GM23338 (cell line): ENCODE data around the gene OBI1. TPM values are rescaled to one million over a fixed set of nuclear protein-coding genes. Genes with fewer than 3 reads are reported as not detected.

Source experiments
- ATAC-seq: fragments of 200-7000 bp; cut with Tn5 transposase; 3 replicates; pipeline ENCODE4 v1.9.1; 2020
- DNase-seq: peaks from one replicate; pipeline ENCODE4 v3.0.0-alpha.2; 2015; ENCODE audit warnings: low spot score
- H2AFZ ChIP-seq: fragments of 200-600 bp; sonication (generic); 2 replicates; pipeline ENCODE4 v1.8.0; 2016; ENCODE audit warnings: antibody characterized with exemption, mild to moderate bottlenecking, moderate library complexity
- H3F3A ChIP-seq: fragments of 200-600 bp; sonication (generic); replicated peaks from 2 replicates; pipeline ENCODE4 v1.8.0; 2017; ENCODE audit warnings: antibody characterized with exemption, mixed run types, low read depth
- H3K27ac ChIP-seq: fragments of 200-600 bp; sonication (generic); 2 replicates; pipeline ENCODE4 v1.6.1; 2016; ENCODE audit warnings: low read depth
- H3K27me3 ChIP-seq: fragments of 200-600 bp; sonication (generic); 2 replicates; pipeline ENCODE4 v1.8.0; 2016; ENCODE audit warnings: mild to moderate bottlenecking, mixed run types, moderate library complexity; ENCODE audit not compliant: insufficient read depth
- H3K36me3 ChIP-seq: fragments of 200-600 bp; sonication (generic); 2 replicates; pipeline ENCODE4 v1.8.0; 2016; ENCODE audit warnings: mild to moderate bottlenecking; ENCODE audit not compliant: insufficient read depth
- H3K4me1 ChIP-seq: fragments of 200-600 bp; sonication (generic); 2 replicates; pipeline ENCODE4 v1.8.0; 2016; ENCODE audit warnings: mild to moderate bottlenecking, moderate library complexity; ENCODE audit not compliant: insufficient read depth
- H3K4me2 ChIP-seq: fragments of 200-600 bp; sonication (generic); 2 replicates; pipeline ENCODE4 v1.7.1; 2017; ENCODE audit warnings: mixed run types
- H3K4me3 ChIP-seq: fragments of 200-600 bp; sonication (generic); 2 replicates; pipeline ENCODE4 v1.6.1; 2016; ENCODE audit warnings: mixed run types
- H3K79me2 ChIP-seq: fragments of 200-600 bp; sonication (generic); replicated peaks from 2 replicates; pipeline ENCODE4 v1.8.0; 2017; ENCODE audit warnings: mild to moderate bottlenecking; ENCODE audit not compliant: insufficient read depth
- H3K9me2 ChIP-seq: fragments of 200-600 bp; sonication (generic); 2 replicates; pipeline ENCODE4 v1.8.0; 2017; ENCODE audit not compliant: insufficient read depth
- H4K20me1 ChIP-seq: fragments of 200-600 bp; sonication (generic); replicated peaks from 2 replicates; pipeline ENCODE4 v1.8.0; 2017; ENCODE audit warnings: mild to moderate bottlenecking; ENCODE audit not compliant: insufficient read depth
- H3K27ac Mint-ChIP-seq: 2 replicates; pipeline ENCODE4 v1.8.0; 2020; ENCODE audit warnings: inconsistent platforms, mild to moderate bottlenecking, moderate library complexity, mixed read lengths
- H3K27me3 Mint-ChIP-seq: 3 replicates; pipeline ENCODE4 v1.8.0; 2022; ENCODE audit warnings: low read depth, mild to moderate bottlenecking, moderate library complexity, mixed read lengths, inconsistent platforms; ENCODE audit not compliant: insufficient read depth, poor library complexity
- H3K36me3 Mint-ChIP-seq: 3 replicates; pipeline ENCODE4 v1.8.0; 2021; ENCODE audit warnings: low read depth, mild to moderate bottlenecking, inconsistent platforms, moderate library complexity, mixed read lengths
- H3K4me1 Mint-ChIP-seq: 3 replicates; pipeline ENCODE4 v1.8.0; 2020; ENCODE audit warnings: mild to moderate bottlenecking, inconsistent platforms, mixed read lengths
- H3K4me3 Mint-ChIP-seq: 3 replicates; pipeline ENCODE4 v1.8.0; 2021; ENCODE audit warnings: moderate library complexity, mild to moderate bottlenecking, inconsistent platforms, mixed read lengths
- H3K9me3 Mint-ChIP-seq: 3 replicates; pipeline ENCODE4 v1.8.0; 2020; ENCODE audit warnings: moderate library complexity, mild to moderate bottlenecking, inconsistent platforms, mixed read lengths
- CREB1 ChIP-seq: fragments of 250-450 bp; sonication (Bioruptor Pico); IDR thresholded peaks from 2 replicates; pipeline ENCODE4 v1.5.0; 2020; ENCODE audit warnings: low read depth, mild to moderate bottlenecking, moderate library complexity
- CTCF ChIP-seq, 2 experiments: fragments of 200-600 bp in 1 of 2; sonication (generic) in 1 of 2; conservative IDR thresholded peaks; 2 replicates each; pipeline versions ENCODE4 v1.5.1 to v1.6.1; 2016 to 2017; ENCODE audit warnings: antibody characterized with exemption in 2 of 2, low read depth in 2 of 2, mild to moderate bottlenecking in 2 of 2, moderate library complexity in 1 of 2
- EZH2phosphoT487 ChIP-seq: fragments of 200-600 bp; sonication (generic); IDR thresholded peaks from one replicate; pipeline ENCODE4 v1.8.1; 2018; ENCODE audit warnings: antibody characterized with exemption; ENCODE audit not compliant: unreplicated experiment
- JUNB ChIP-seq: IDR thresholded peaks from one replicate; pipeline ENCODE4 v1.6.1; 2016; ENCODE audit warnings: antibody characterized with exemption; ENCODE audit not compliant: unreplicated experiment
- POLR2AphosphoS5 ChIP-seq: IDR thresholded peaks from 2 replicates; pipeline ENCODE4 v1.6.1; 2016; ENCODE audit warnings: antibody characterized with exemption, low read depth
- STAT1 ChIP-seq: IDR thresholded peaks from one replicate; pipeline ENCODE4 v1.6.1; 2016; ENCODE audit warnings: antibody characterized with exemption; ENCODE audit not compliant: unreplicated experiment
- ZNF114 ChIP-seq: fragments of 250-450 bp; sonication (Bioruptor Pico); IDR thresholded peaks from 2 replicates; pipeline ENCODE4 v1.5.0; 2020; ENCODE audit warnings: mild to moderate bottlenecking, moderate library complexity
- ZNF331 ChIP-seq: fragments of 250-450 bp; sonication (Bioruptor Pico); IDR thresholded peaks from 2 replicates; pipeline ENCODE4 v1.5.0; 2020; ENCODE audit warnings: low read depth, mild to moderate bottlenecking, moderate library complexity
- ZNF462 ChIP-seq: fragments of 250-450 bp; sonication (Bioruptor Pico); IDR thresholded peaks from 2 replicates; pipeline ENCODE4 v1.5.0; 2020; ENCODE audit warnings: mild to moderate bottlenecking, moderate library complexity
- polyA plus RNA-seq: library from polyadenylated mRNA; unstranded; fragments of >200 nt; fragmentation: Nextera tagmentation; extraction: Ambion mirVana; gene quantifications from 2 replicates; pipeline ENCODE4 v1.2.1, GENCODE V29; 2016
- total RNA-seq: library from RNA; depleted of rRNA; stranded (reverse); fragments of >200 nt; shearing (Covaris generic); gene quantifications from 2 replicates; pipeline ENCODE4 v1.2.3, GENCODE V29; 2014

The OBI1 gene
- total and polyA plus RNA-seq, 2 experiments from 2014 or later = 8.2 to 11.1 TPM

- TF ChIP-seq ZNF462 (CRISPR knock-in tag) (no peak), ZNF331 (CRISPR knock-in tag) (no peak)
Measured at GRCh38 chr13:78638216-78638615, 20.7 kb downstream of the OBI1 start (continued).

GRCh38 chr13:78636495-78636894, 22.5 kb downstream of the OBI1 start:
- no peaks in the 10 kb centered on the region for H3K27me3 Mint-ChIP-seq
- Histone ChIP-seq H3K36me3 (0 out of 2 replicates have a peak, but pooled peaks cover 9% of the 10 kb centered on the region), H3K4me3 (no peak overlapping the region), H3K4me2 (no peak overlapping the region), H4K20me1 (no peaks in the 10 kb centered on the region), H2AFZ (no peak overlapping the region), H3K79me2 (no peaks in the 10 kb centered on the region), H3F3A (no peaks in the 10 kb centered on the region), H3K27me3 (no peaks in the 10 kb centered on the region), H3K27ac (no peak overlapping the region), H3K9me2 (no peaks in the 10 kb centered on the region), H3K4me1 (no peaks in the 10 kb centered on the region)
- DNase-seq (no peak), ATAC-seq (no peak)
- no peaks in the 10 kb centered on the region for H3K9me3 Mint-ChIP-seq
- peaks cover 49% of the 10 kb centered on the region for H3K36me3 Mint-ChIP-seq
- H3K27ac Mint-ChIP-seq = no peak overlapping the region
- H3K4me1 Mint-ChIP-seq = no peaks in the 10 kb centered on the region
- no peak overlapping the region for H3K4me3 Mint-ChIP-seq
- TF ChIP-seq POLR2AphosphoS5 (no peak), STAT1 (no peak), JUNB (no peak), CTCF (conservative IDR thresholded peaks at IDR 0.05; ENCODE audit: low read depth in 2 of 2) (no peak), ZNF331 (CRISPR knock-in tag) (no peak), ZNF462 (CRISPR knock-in tag) (no peak), CREB1 (CRISPR knock-in tag) (no peak), EZH2phosphoT487 (no peak), ZNF114 (CRISPR knock-in tag) (no peak)
